HTERT RPE-1 (cell line): ENCODE data around the gene DFFB.

Experiments
- in situ Hi-C: fragments of 300-500 bp; cut with MboI; formaldehyde crosslinking; loops from 4 replicates; pipeline ENCODE4 v1.14.3; 2020; ENCODE audit warnings: low sequenced_read_pairs

DFFB gene

GRCh38 chr1:3894626-3895278, 37.5 kb downstream of the DFFB start:
- in situ Hi-C loops = no loop called here

- in situ Hi-C loops = no loop called here
Observed at GRCh38 chr1:3895279-3895950, 38.1 kb downstream of the DFFB start.

DNA sequence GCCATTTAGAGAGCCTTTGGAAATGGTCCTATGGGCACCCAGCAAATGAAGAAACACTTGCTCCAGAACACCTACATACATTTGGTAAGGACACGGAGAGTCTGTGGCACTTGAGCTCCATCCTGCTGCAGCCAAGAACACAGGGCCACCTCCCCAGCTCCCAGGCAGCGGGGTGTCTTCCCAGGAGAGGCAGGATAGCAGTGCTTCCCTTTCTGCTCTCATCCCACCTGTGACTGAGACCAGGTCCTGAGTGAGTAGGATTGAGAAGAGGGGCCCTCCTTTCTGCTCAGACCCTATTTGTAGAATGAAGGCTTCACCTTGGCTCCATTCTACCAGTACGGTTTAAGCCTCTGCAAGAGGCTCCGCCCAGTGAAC, 38.7 kb downstream of the DFFB start:
- in situ Hi-C loops = no loop called here

DNA sequence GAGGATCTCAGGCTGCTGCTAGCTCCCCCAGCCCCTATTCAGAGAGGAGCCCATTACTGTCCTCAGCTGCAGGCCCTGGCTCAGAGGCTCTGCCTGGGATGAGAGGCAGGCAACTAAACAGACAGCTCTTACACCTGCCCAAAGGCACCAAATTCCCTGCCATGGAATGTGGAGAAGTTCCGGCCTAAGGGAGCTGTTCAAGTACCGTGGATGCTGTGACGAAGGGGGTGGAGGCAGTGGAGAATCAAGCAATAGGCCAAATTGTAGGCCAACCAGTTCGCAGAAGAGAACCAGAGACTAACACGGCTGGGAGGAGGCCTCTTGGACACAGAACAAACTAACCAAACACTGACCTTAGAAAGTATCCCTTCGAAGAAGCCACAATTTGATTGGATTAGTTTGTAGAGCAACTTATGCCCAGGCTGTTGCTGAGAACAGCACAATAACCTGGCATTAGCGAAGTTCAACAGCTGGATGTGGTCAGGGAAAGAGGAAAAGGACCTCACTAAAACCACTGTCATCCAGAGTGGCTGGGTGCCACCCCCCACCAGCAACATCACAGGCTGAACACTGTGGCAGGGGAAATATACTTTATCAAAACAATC, 39.2 kb downstream of the DFFB start:
- in situ Hi-C loops = no loop called here

DNA sequence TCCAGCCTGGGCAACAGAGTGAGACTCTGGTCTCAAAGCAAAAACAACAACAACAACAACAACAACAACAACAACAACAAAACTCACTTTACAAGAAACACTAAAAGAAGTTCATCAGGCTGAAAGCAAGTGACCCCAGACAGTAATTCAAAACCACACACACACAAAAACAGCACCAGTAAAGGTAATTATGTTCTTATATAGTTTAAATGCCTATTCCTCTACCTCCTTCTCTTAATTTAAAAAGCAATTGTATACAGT, 41.1 kb downstream of the DFFB start:
- in situ Hi-C loops = no loop called here

GRCh38 chr1:3898994-3899753, 41.9 kb downstream of the DFFB start:
- in situ Hi-C loops = no loop called here

GRCh38 chr1:3899754-3900149, 42.5 kb downstream of the DFFB start:
- in situ Hi-C loops = no loop called here

GRCh38 chr1:3900150-3900968, 43.1 kb downstream of the DFFB start, which contains the start of gene C1orf174:
C1orf174 (minus strand) TSS chr1:3900272; CDS start chr1:3900186, 86 bp downstream.
- in situ Hi-C loops = no loop called here

- in situ Hi-C loops = no loop called here
Observed at GRCh38 chr1:3900969-3901529, 43.8 kb downstream of the DFFB start.

- in situ Hi-C loops = no loop called here
Observed at GRCh38 chr1:3902111-3902511, 44.8 kb downstream of the DFFB start.

DNA sequence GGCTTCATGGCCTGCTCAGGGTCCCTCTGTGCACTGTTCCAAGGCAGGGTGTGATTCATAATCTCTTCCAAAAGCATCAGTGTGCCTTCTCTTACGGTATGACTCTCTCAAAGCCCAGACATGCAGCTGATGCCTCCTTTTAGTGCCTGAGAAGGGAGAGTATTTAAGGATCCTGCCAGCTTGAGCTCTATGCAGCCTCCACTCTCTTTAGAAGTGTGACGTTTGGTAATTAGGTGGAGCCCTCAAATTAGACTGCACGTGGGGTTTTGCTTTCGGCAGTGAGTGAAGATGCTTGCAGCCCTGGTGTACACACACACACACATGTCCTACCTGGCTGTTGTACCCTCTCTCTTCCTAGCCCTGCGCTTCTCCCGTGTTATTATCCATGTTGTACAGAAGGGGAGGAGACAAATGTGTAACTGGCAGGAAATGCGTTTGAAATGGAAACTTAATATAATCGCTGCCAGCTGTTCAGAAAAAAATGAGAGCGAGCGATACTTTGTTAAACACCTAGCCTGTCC, 45.4 kb downstream of the DFFB start:
- in situ Hi-C loops = no loop called here

GRCh38 chr1:3903141-3904005, 46.1 kb downstream of the DFFB start:
- in situ Hi-C loops = no loop called here

DNA sequence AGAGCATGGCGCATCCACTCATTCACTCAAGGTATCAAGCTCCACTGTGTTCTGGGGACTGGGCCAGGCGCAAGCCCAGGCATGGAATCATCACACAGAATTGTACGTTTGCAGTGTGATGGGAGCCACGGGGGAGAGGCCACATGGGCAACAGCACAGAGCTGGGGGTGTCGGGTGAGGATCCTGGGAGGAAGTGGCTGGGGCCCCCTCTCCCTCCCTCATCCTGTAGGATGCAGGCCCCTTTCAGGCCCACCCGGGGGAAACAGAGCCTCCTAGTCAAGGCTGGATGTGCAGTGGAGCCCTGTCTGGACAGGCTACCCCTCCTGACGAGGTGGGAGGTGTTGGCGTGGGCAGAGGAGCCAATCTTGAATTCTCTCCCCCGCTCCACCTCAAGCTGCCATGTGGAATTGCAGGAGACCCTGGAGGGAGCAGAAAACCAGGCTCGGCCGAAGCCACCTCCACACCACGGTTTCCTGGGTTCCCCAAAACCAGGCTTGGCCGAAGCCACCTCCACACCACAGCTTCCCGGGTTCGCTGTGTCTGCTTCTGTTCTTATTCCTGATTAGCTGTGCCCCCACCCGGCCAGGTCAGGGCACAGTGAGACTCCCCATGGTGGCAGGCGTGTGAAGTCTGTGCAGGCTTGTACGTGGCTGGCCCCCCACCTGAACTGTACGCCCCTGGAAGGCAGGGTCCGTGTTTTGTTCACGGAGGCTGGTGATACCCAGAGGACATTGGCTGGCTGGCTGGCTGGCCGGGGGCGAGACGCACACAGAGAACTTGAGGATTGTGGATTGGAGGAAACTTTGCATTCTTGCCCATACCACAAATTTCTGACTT, 46.9 kb downstream of the DFFB start:
- in situ Hi-C loops = no loop called here

DNA sequence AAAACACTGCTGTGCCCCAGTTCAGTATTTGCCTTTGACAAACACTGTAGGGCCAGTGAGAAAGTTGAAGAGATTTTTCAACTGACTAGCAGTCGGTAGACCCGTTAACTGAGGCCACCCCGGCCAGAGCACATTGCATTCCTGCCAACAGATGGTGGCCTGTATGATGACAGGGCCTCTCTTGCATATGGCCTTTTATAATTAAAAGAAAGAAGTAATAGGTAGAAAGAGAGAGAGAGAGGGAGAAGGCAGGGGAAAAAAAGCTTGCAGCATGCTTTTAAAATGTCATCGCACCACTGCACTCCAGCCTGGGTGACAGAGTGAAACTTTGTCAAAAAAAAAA, 47.5 kb downstream of the DFFB start:
- in situ Hi-C loops = no loop called here

- in situ Hi-C loops = no loop called here
Observed at GRCh38 chr1:3905266-3905952, 48.1 kb downstream of the DFFB start.

DNA sequence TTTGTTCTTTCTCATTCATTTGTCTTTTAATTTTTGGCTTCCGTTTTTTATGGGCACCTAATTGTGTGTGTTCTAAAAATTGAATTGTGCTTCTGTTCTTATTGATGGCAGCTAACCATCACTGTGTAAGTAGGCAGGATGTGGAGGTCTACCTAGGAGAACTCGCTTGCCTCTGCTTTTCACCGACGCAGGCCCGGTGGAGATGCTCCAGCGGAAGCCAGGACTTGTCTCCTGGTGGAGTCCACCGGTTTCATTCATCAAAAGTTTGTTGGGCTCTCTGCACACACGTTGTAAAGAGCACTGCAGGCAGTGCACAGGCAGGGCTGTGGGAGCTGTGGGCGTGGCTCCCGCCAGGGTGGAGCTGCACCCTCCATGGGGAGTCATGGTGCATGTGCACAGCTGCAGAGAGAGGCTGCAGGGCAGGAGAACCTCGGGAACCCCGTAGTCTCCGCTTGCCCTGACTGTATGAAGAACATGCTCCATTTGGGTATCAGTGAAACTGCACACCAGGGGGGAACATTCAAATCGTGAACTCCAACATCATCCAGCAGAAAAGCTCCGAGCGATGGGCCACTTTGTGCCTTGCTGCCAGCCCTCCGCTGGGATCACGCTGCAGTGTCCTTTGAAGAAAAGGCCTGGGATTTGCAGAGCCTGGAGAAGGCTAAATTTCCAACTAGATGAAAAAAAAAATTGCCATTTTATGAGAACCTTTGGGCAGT, 48.8 kb downstream of the DFFB start:
- in situ Hi-C loops = no loop called here

GRCh38 chr1:3906672-3907020, 49.4 kb downstream of the DFFB start:
- in situ Hi-C loops = no loop called here
